MCF 10A (cell line): ENCODE results near the gene CPVL. TPM values are rescaled to one million over a fixed set of nuclear protein-coding genes. Genes with fewer than 3 reads are reported as not detected.

ENCODE experiments used
- BruUV-seq: library from RNA; stranded (reverse); fragments of 400-500 nt; replicated peaks from 2 replicates; lab custom pipeline; 2021; lab: Mats Ljungman, UMichigan
- CTCF ChIA-PET: fragments of 300-600 bp; sonication (Branson Sonifier 250); formaldehyde crosslinking; extraction: SDS; loops from one replicate; lab custom pipeline; 2021; ENCODE audit warnings: antibody characterized with exemption, inconsistent platforms; lab: Yijun Ruan, JAX
- POLR2A ChIA-PET: fragments of 300-600, 350-650 bp; sonication (Branson Sonifier 250); formaldehyde crosslinking; extraction: SDS; loops from one replicate; lab custom pipeline; 2020; ENCODE audit warnings: antibody characterized with exemption, inconsistent platforms; lab: Yijun Ruan, JAX
- DNase-seq: peaks from one replicate; pipeline ENCODE4 v3.0.0-alpha.2; 2018; ENCODE audit not compliant: unreplicated experiment
- H3K27ac Mint-ChIP-seq: one replicate; pipeline ENCODE4 v1.8.0; 2022; ENCODE audit warnings: mild to moderate bottlenecking, low read depth, mixed read lengths; ENCODE audit not compliant: unreplicated experiment
- H3K27me3 Mint-ChIP-seq: one replicate; pipeline ENCODE4 v1.8.0; 2022; ENCODE audit warnings: mixed read lengths; ENCODE audit not compliant: insufficient read depth, unreplicated experiment
- H3K36me3 Mint-ChIP-seq: one replicate; pipeline ENCODE4 v1.8.0; 2022; ENCODE audit warnings: mild to moderate bottlenecking, moderate library complexity, mixed read lengths; ENCODE audit not compliant: insufficient read depth, unreplicated experiment
- H3K4me1 Mint-ChIP-seq: one replicate; pipeline ENCODE4 v1.8.0; 2022; ENCODE audit warnings: mixed read lengths; ENCODE audit not compliant: insufficient read depth, unreplicated experiment
- H3K4me3 Mint-ChIP-seq: one replicate; pipeline ENCODE4 v1.8.0; 2022; ENCODE audit warnings: mild to moderate bottlenecking, moderate library complexity, mixed read lengths; ENCODE audit not compliant: unreplicated experiment
- H3K9me3 Mint-ChIP-seq: one replicate; pipeline ENCODE4 v1.8.0; 2022; ENCODE audit warnings: mixed read lengths; ENCODE audit not compliant: unreplicated experiment
- CTCF ChIP-seq: fragments of 200-600 bp; IDR thresholded peaks from one replicate; pipeline ENCODE4 v1.8.0; 2022; ENCODE audit warnings: antibody characterized with exemption, mild to moderate bottlenecking; ENCODE audit not compliant: unreplicated experiment
- intact Hi-C: fragments of 100-400 bp; cut with micrococcal nuclease; formaldehyde crosslinking; loops from 2 replicates; pipeline ENCODE4 v1.14.1; 2022
- total RNA-seq: library from RNA; stranded (reverse); gene quantifications from 2 replicates; pipeline ENCODE4 v1.2.3, GENCODE V29; 2022

Gene CPVL
- total RNA-seq, 1 experiment from 2014 or later, result 49.0 TPM

DNA sequence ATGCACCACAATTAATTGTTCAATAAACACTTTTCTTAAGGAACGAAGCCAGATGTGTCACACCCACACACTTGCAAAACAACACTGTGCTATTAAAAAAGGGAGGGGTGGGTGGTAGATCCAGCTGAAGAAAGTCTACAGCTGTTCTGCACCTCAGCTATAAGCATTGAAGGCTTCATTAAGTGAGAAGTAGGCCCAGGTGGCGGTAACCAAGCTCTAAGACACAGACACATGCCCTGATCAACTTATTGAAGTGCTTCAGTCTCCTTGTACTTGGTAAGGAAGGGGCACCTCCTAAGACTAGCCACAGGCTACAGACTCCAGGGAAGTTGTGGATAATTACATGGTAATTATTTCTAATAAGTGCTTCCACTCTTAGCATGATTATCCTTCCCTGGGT lies 4.5 kb upstream of the CPVL start:
- TF ChIP-seq CTCF, result no peak
- POLR2A ChIA-PET, result interaction anchor here (1.0 to 1.1 kb wide), 2 partner anchors 14 to 22 kb away, joined by 3 to 4 read pairs; no protein-coding TSS in a partner anchor
- CTCF ChIA-PET, result interaction anchor here (1.1 to 1.2 kb wide), 2 partner anchors 20 to 38 kb away, joined by 4 read pairs; no protein-coding TSS in a partner anchor
- no peak for DNase-seq
- peaks cover 5% of the 10 kb centered on the region for H3K36me3 Mint-ChIP-seq
- BruUV-seq, result no TSS peak
- H3K4me1 Mint-ChIP-seq, result peaks cover 5% of the 10 kb centered on the region
- H3K4me3 Mint-ChIP-seq, result no peak overlapping the region
- intact Hi-C loops, result no loop called here
- no peaks in the 10 kb centered on the region for H3K9me3 Mint-ChIP-seq
- H3K27ac Mint-ChIP-seq, result no peak overlapping the region
- no peaks in the 10 kb centered on the region for H3K27me3 Mint-ChIP-seq

DNA sequence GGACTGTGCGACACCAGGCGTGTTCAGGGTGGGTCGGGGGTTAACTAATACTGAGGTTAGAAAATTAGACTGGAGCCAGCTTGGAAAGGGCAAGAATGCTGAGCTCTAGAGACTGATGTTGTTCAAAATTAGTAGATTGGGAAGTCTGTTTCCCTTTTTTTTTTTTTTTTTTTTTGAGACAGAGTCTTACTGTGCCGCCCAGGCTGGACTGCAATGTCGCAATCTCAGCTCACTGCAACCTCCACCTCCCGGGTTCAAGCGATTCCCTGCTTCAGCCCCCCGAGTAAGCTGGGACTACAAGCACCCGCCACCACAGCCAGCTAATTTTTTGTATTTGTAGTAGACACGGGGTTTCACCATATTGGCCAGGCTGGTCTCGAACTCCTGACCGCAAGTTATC lies 2.7 kb upstream of the CPVL start:
- ChIA-PET POLR2A (interaction anchor here (0.7 to 1.0 kb wide), 3 partner anchors 8 to 42 kb away, joined by 3 read pairs; no protein-coding TSS in a partner anchor), CTCF (interaction anchor here (0.6 to 1.3 kb wide), 3 partner anchors 43 to 223 kb away, joined by 3 to 5 read pairs (median 3); no protein-coding TSS in a partner anchor)
- Mint-ChIP-seq H3K36me3 (peaks cover 5% of the 10 kb centered on the region), H3K4me3 (no peak overlapping the region), H3K9me3 (no peaks in the 10 kb centered on the region), H3K4me1 (peaks cover 14% of the 10 kb centered on the region), H3K27ac (no peak overlapping the region), H3K27me3 (no peaks in the 10 kb centered on the region)
- intact Hi-C loops, result no loop called here
- DNase-seq, result no peak
- BruUV-seq, result no TSS peak
- no peak for TF ChIP-seq CTCF

DNA sequence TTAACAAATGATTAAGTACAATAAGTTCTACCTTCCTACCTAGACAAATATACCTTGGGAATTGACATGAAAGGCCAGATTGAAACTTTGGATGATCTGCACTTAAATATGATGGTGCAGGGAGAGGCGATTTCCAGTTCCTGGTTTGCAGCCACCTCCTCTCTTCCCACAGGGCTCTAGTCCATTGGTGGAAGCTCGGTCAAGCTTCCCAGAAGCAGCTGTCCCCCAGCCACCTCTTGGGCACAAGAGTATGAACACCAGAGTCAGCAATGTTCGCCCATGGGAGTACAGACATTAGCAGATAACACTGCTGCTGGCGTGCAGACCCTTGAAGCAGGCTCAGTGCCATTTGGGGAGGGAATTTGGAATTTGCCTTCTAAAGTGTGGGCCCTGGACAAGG lies 1.5 kb upstream of the CPVL start:
- intact Hi-C loops, result no loop called here
- no peaks in the 10 kb centered on the region for H3K27me3 Mint-ChIP-seq
- ChIA-PET CTCF (interaction anchor here (0.7 to 1.2 kb wide), 4 partner anchors 42 to 405 kb away, joined by 3 to 6 read pairs (median 4); no protein-coding TSS in a partner anchor), POLR2A (interaction anchor here (1.0 to 1.5 kb wide), 3 partner anchors 9 to 10 kb away, joined by 3 to 4 read pairs (median 3); no protein-coding TSS in a partner anchor)
- no peak overlapping the region for H3K4me3 Mint-ChIP-seq
- BruUV-seq, result no TSS peak
- no peaks in the 10 kb centered on the region for H3K36me3 Mint-ChIP-seq
- H3K9me3 Mint-ChIP-seq, result no peaks in the 10 kb centered on the region
- TF ChIP-seq CTCF, result no peak
- H3K4me1 Mint-ChIP-seq, result peaks cover 14% of the 10 kb centered on the region
- no peak for DNase-seq
- H3K27ac Mint-ChIP-seq, result no peak overlapping the region

DNA sequence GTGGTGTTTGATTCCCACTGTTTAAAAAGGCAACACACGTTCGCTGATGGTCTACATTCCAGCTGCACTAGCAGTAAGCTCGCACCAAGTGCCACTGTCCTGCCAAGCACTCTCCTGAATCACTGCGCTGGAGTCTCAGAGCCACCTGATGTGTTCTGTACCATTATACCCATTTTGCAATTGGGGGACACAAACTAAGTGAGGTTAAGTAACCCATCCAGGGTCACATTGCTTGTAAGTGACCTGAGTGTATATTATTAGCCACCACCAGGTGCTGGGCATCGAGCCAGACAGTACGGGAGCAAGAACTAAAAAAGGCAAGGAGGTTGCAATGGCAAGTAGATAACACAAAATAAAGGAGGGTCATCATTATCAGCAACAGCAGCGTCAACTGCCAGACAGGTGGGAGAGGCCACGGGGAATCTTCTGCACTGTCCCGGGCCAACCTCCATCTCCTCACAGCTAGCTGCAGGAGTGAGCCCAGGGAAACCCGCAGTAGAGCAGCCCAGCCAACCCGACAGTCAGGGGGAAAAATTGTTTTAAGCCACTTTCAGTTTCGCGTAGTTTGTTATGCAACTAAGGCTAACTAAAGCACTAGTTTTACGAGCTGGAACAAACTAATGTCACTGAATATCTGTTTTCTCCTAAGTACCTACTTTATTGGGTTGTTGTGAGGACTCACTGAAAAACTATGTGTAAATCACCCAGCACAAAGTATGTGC lies 712 bp upstream of the CPVL start:
- Mint-ChIP-seq H3K9me3 (no peaks in the 10 kb centered on the region), H3K27me3 (no peaks in the 10 kb centered on the region), H3K36me3 (no peaks in the 10 kb centered on the region), H3K4me1 (peaks cover 14% of the 10 kb centered on the region), H3K4me3 (peak overlapping the region; percentile 92), H3K27ac (no peak overlapping the region)
- POLR2A ChIA-PET, result interaction anchor here (0.6 to 2.2 kb wide), 9 partner anchors 8 to 1183 kb away, joined by 3 to 7 read pairs (median 3); no protein-coding TSS in a partner anchor
- TF ChIP-seq CTCF, result no peak
- intact Hi-C loops, result no loop called here
- BruUV-seq, result TSS peak; percentile 67
- CTCF ChIA-PET, result interaction anchor here (0.6 to 2.7 kb wide), 7 partner anchors 9 to 406 kb away, joined by 3 to 8 read pairs (median 4); no protein-coding TSS in a partner anchor
- peak; percentile 46 for DNase-seq
